OCI-LY3 (cell line): ENCODE measurements around the gene DOK7.

Experiments
- CTCF ChIP-seq: fragments of 200-600, 300-600 bp; sonication (generic); IDR thresholded peaks from 2 replicates; pipeline ENCODE4 v1.5.1; 2014; ENCODE audit warnings: antibody characterized with exemption, low read length, low read depth
- EZH2phosphoT487 ChIP-seq: fragments of 200-600 bp; shearing (Covaris generic); IDR thresholded peaks from 2 replicates; pipeline ENCODE4 v1.6.1; 2018; ENCODE audit warnings: antibody characterized with exemption, mixed run types, low read depth

GRCh38 chr4:3420956-3421355 lies 42.1 kb upstream of the DOK7 start:
- TF ChIP-seq CTCF (no peak), EZH2phosphoT487 (no peak)
